Lower lobe of right lung (tissue), 2 donors: ENCODE results near the gene MN1. TPM values are rescaled to one million over a fixed set of nuclear protein-coding genes. Genes with fewer than 3 reads are reported as not detected.

Experiments used
- ATAC-seq, 2 donors: fragments of 200-7000 bp; cut with Tn5 transposase; one replicate each; pipeline ENCODE4 v1.9.1; 2020 to 2022; ENCODE audit warnings: mild to moderate bottlenecking in 2 of 2, moderate library complexity in 2 of 2
- DNase-seq: peaks from one replicate; pipeline ENCODE4 v3.0.0-alpha.2; 2020
- H3K27ac ChIP-seq: fragments of 200-600 bp; one replicate; pipeline ENCODE4 v1.8.0; 2022
- H3K27me3 ChIP-seq: fragments of 200-600 bp; one replicate; pipeline ENCODE4 v1.8.0; 2022; ENCODE audit warnings: low read depth
- H3K36me3 ChIP-seq: fragments of 200-600 bp; one replicate; pipeline ENCODE4 v1.8.0; 2022; ENCODE audit warnings: mild to moderate bottlenecking
- H3K4me1 ChIP-seq: fragments of 200-600 bp; one replicate; pipeline ENCODE4 v1.8.0; 2022
- H3K4me3 ChIP-seq: fragments of 200-600 bp; one replicate; pipeline ENCODE4 v1.8.0; 2022; ENCODE audit warnings: mild to moderate bottlenecking
- H3K9me3 ChIP-seq: fragments of 200-600 bp; one replicate; pipeline ENCODE4 v1.8.0; 2022
- intact Hi-C: fragments of 100-400 bp; cut with DNase I; formaldehyde crosslinking; loops from one replicate; pipeline ENCODE4 v1.11.0; 2022
- total RNA-seq: library from RNA; stranded (reverse); fragmentation: NEBNext Ultra II Directional; extraction: Animal tissue kit (Norgen Biotek cat#: 25700); gene quantifications from one replicate; pipeline ENCODE4 v1.2.1, GENCODE V29; 2021
- TF ChIP-seq, protein P1 (sequence below): fragments of 200-600 bp; IDR thresholded peaks from one replicate; pipeline ENCODE4 v1.8.0; 2022; ENCODE audit warnings: antibody characterized with exemption, mild to moderate bottlenecking
- donor health status: DM: no; HTN: yes; CAD: no; lungs with severe emphysema.

Gene MN1
- total RNA-seq, 1 donor from 2014 or later: 6.5 TPM

DNA sequence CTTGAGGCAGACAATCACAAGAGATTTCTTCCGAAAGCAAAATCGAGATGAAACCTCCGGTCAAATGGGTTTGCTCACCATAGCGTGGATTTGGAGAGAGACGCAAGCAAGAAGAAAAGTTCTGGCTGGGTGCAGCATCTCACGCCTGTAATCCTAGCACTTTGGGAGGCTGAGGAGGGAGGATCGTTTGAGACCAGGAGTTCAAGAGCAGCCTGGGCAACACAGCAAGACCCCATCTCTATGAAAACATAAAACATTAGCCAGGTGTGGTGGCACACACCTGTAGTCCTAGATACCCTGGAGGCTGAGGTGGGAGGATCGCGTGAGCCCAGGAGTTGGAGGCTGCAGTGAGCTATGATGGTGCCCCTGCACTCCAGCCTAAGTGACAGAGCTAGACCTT, 24.4 kb downstream of the MN1 start:
- DNase-seq (no peak), ATAC-seq (no peak)
- intact Hi-C loops: no loop called here
- peaks cover 39% of the 10 kb centered on the region for H3K4me1 ChIP-seq
- no peaks in the 10 kb centered on the region for H3K9me3 ChIP-seq
- H3K4me3 ChIP-seq: no peak overlapping the region
- H3K27me3 ChIP-seq: peaks cover 13% of the 10 kb centered on the region
- peak overlapping the region; percentile 47 for H3K27ac ChIP-seq
- no peaks in the 10 kb centered on the region for H3K36me3 ChIP-seq
- TF ChIP-seq, protein P1, sequence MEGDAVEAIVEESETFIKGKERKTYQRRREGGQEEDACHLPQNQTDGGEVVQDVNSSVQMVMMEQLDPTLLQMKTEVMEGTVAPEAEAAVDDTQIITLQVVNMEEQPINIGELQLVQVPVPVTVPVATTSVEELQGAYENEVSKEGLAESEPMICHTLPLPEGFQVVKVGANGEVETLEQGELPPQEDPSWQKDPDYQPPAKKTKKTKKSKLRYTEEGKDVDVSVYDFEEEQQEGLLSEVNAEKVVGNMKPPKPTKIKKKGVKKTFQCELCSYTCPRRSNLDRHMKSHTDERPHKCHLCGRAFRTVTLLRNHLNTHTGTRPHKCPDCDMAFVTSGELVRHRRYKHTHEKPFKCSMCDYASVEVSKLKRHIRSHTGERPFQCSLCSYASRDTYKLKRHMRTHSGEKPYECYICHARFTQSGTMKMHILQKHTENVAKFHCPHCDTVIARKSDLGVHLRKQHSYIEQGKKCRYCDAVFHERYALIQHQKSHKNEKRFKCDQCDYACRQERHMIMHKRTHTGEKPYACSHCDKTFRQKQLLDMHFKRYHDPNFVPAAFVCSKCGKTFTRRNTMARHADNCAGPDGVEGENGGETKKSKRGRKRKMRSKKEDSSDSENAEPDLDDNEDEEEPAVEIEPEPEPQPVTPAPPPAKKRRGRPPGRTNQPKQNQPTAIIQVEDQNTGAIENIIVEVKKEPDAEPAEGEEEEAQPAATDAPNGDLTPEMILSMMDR: no peak

DNA sequence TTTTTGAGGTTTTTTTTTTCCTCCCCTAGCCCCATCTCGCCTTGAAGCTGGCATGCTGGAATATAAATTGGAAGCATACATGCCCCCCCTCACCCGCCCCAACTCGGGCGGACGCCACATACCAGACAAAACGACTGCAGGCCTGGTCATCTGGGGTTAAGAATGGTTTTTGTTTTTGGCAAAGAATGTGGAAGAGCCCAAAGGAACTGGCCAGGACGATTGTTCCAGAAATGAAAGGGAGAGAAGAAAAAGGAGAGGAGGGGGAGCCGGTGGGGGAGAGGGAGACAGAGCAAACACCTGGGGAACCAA, 25.0 kb downstream of the MN1 start:
- Histone ChIP-seq H3K9me3 (no peaks in the 10 kb centered on the region), H3K4me3 (no peak overlapping the region), H3K27me3 (peaks cover 13% of the 10 kb centered on the region), H3K36me3 (no peaks in the 10 kb centered on the region), H3K4me1 (peaks cover 39% of the 10 kb centered on the region), H3K27ac (peak overlapping the region; percentile 47)
- DNase-seq: no peak
- ATAC-seq: no peak
- intact Hi-C loops: no loop called here
- TF ChIP-seq, protein P1: no peak

DNA sequence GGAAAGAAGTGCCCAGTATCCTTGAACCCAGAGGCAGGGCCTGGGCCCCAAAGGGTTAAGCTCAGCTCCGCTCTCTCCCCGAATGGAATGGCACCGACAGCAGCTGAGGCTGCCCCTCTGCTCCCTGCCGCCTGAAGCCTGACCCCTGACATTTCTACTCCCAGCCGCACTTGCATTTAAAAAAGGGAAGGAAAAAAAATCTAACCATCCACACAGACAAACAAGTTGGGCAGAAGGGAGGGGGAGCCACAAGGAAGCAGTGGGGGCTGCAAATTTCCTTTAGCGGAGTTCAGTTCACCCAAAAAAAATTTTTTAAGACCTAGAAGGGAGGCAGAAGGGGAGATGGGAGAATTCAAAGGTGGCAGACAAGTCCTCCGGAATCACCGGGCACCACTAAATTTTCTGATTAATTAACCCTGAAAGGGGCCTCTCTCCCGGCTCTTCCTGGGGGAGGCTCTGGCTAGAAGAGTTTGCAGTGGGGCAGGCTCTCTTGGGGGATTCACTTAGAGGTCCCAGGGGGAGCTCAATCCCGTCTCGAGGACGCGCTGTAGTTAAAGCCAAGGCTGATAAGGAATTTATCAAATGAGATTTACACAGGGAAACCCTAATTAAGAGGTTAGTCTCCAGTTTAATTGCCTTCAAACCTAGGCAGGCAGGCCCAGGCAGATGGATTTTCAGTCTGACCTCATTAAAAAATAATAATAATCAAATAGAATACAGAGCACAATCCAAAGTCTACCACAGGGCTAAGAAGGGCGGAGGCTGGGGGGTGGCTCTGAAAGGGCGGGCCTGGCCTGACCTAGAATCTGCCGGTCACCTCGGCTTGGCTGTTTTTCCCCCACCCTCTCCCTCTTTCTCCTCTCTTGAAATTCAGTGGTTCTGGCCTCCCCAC, 25.6 kb downstream of the MN1 start:
- Histone ChIP-seq H3K4me3 (peak overlapping the region; percentile 4), H3K4me1 (peaks cover 39% of the 10 kb centered on the region), H3K27ac (peak overlapping the region; percentile 47), H3K9me3 (no peaks in the 10 kb centered on the region), H3K27me3 (peaks cover 13% of the 10 kb centered on the region), H3K36me3 (no peaks in the 10 kb centered on the region)
- no peak for DNase-seq
- no peak for ATAC-seq
- intact Hi-C loops: no loop called here
- TF ChIP-seq, protein P1: no peak

DNA sequence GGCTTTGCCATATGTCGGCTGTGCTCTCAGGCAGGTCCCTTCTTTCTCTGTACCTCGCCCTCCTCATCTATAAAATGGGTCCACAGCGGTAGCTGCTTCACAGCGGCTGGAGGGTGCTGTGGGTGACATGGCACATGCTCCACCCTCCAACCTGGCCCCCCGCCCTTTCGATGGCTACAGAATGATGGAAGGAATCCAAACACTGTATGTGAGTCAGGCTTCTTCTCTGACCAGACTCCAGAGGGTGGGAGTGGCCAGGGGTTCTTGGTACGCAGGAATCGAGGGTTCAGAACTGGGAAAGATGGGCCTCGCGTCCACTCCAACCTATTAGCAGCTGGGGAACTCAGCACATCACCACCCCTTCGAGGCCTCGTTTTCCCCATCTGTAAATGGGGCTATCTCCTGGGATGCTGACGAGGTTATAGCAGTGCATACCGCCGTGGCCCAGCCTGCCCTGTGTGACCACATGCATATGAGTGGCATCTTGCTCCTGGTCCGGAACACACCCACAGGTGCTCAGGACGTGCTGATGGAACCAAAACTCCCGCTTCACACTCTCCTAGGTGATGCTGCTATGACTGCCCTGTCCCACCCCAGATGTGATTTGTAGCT, 26.4 kb downstream of the MN1 start:
- Histone ChIP-seq H3K27ac (no peak overlapping the region), H3K9me3 (no peaks in the 10 kb centered on the region), H3K36me3 (no peaks in the 10 kb centered on the region), H3K4me3 (no peak overlapping the region), H3K27me3 (peaks cover 13% of the 10 kb centered on the region), H3K4me1 (peaks cover 39% of the 10 kb centered on the region)
- no peak for ATAC-seq
- DNase-seq: no peak
- intact Hi-C loops: no loop called here
- TF ChIP-seq, protein P1: no peak

DNA sequence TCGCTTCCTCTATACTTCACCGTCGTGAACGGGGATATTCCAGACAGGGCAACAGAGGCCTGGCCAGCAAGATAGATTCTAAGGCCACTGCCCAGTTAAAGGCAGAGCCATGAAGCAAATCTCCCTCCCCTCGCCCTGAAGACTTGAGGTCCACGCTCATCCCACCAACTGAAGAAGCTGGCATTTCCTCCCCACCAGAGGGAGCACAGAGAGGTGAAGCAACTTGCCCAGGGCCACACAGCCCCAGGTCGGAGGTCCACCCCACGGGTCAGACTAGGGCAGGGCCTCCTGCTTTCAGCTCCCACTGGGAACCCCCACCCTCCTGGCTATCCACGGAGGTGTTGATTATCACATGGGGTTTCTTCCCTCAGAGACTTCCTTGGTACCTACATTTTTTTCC, 27.4 kb downstream of the MN1 start:
- no peak for ATAC-seq
- H3K4me3 ChIP-seq: no peak overlapping the region
- peaks cover 13% of the 10 kb centered on the region for H3K27me3 ChIP-seq
- H3K27ac ChIP-seq: no peak overlapping the region
- H3K36me3 ChIP-seq: no peaks in the 10 kb centered on the region
- DNase-seq: no peak
- H3K9me3 ChIP-seq: no peaks in the 10 kb centered on the region
- intact Hi-C loops: no loop called here
- H3K4me1 ChIP-seq: peaks cover 30% of the 10 kb centered on the region
- TF ChIP-seq, protein P1: no peak
